SU-DHL-6 (cell line): Measurements from ENCODE around the gene ZNF618.

Source experiments
- H2AFZ ChIP-seq: fragments of 200-600 bp; sonication (generic); 2 replicates; pipeline ENCODE4 v1.6.1; 2014; ENCODE audit warnings: low read depth, mild to moderate bottlenecking, moderate library complexity, mixed read lengths, antibody characterized with exemption, low read length; ENCODE audit not compliant: severe bottlenecking
- H3F3A ChIP-seq: fragments of 200-600 bp; shearing (Covaris generic); 2 replicates; pipeline ENCODE4 v1.6.0; 2016; ENCODE audit warnings: antibody characterized with exemption, mild to moderate bottlenecking; ENCODE audit not compliant: insufficient read depth
- H3K27ac ChIP-seq: fragments of 200-600 bp; sonication (generic); 2 replicates; pipeline ENCODE4 v1.5.1; 2016; ENCODE audit warnings: low read depth, mild to moderate bottlenecking, low read length, moderate library complexity, mixed read lengths
- H3K27me3 ChIP-seq: fragments of 200-600 bp; sonication (generic), shearing (Covaris generic); 2 replicates; pipeline ENCODE4 v1.6.0; 2014; ENCODE audit warnings: mild to moderate bottlenecking, low read length
- H3K36me3 ChIP-seq: fragments of 200-600 bp; sonication (generic); 2 replicates; pipeline ENCODE4 v1.6.1; 2014; ENCODE audit warnings: mild to moderate bottlenecking, low read length, mixed read lengths
- H3K4me2 ChIP-seq: fragments of 300-600, 200-600 bp; shearing (Covaris generic), sonication (generic); 2 replicates; pipeline ENCODE4 v1.6.0; 2014; ENCODE audit warnings: low read length, low read depth, mild to moderate bottlenecking; ENCODE audit not compliant: poor library complexity, severe bottlenecking
- H3K4me3 ChIP-seq: fragments of 200-600 bp; sonication (generic); 2 replicates; pipeline ENCODE4 v1.5.1; 2014; ENCODE audit warnings: antibody characterized with exemption, low read length, mild to moderate bottlenecking, mixed read lengths; ENCODE audit not compliant: insufficient read depth, poor library complexity, severe bottlenecking
- H3K79me2 ChIP-seq: fragments of 200-600 bp; sonication (generic); 2 replicates; pipeline ENCODE4 v1.6.1; 2014; ENCODE audit warnings: mild to moderate bottlenecking, low read length, moderate library complexity; ENCODE audit not compliant: insufficient read depth
- H3K9ac ChIP-seq: fragments of 200-600 bp; sonication (generic); 2 replicates; pipeline ENCODE4 v1.7.0; 2014; ENCODE audit warnings: mild to moderate bottlenecking, low read length
- H3K9me2 ChIP-seq: fragments of 200-600 bp; sonication (generic); replicated peaks from 2 replicates; pipeline ENCODE4 v1.6.1; 2014; ENCODE audit warnings: low read length; ENCODE audit not compliant: insufficient read depth
- H3K9me3 ChIP-seq: fragments of 200-600 bp; sonication (generic); 2 replicates; pipeline ENCODE4 v1.6.1; 2014; ENCODE audit warnings: low read length, mixed read lengths; ENCODE audit not compliant: insufficient read depth
- H4K20me1 ChIP-seq: fragments of 200-600 bp; sonication (generic); 2 replicates; pipeline ENCODE4 v1.6.1; 2014; ENCODE audit warnings: low read depth, mild to moderate bottlenecking, antibody characterized with exemption, low read length, moderate library complexity, mixed read lengths
- CTCF ChIP-seq: fragments of 200-600 bp; sonication (generic); IDR thresholded peaks from one replicate; pipeline ENCODE4 v1.5.1; 2017; ENCODE audit warnings: antibody characterized with exemption, mild to moderate bottlenecking, low read length, moderate library complexity; ENCODE audit not compliant: insufficient read depth, poor library complexity, severe bottlenecking
- EZH2phosphoT487 ChIP-seq: fragments of 200-600 bp; sonication (generic), shearing (Covaris generic); conservative IDR thresholded peaks from 2 replicates; pipeline ENCODE4 v1.6.1; 2018; ENCODE audit warnings: mild to moderate bottlenecking, antibody characterized with exemption, low read length, moderate library complexity, mixed read lengths

ZNF618 gene

DNA sequence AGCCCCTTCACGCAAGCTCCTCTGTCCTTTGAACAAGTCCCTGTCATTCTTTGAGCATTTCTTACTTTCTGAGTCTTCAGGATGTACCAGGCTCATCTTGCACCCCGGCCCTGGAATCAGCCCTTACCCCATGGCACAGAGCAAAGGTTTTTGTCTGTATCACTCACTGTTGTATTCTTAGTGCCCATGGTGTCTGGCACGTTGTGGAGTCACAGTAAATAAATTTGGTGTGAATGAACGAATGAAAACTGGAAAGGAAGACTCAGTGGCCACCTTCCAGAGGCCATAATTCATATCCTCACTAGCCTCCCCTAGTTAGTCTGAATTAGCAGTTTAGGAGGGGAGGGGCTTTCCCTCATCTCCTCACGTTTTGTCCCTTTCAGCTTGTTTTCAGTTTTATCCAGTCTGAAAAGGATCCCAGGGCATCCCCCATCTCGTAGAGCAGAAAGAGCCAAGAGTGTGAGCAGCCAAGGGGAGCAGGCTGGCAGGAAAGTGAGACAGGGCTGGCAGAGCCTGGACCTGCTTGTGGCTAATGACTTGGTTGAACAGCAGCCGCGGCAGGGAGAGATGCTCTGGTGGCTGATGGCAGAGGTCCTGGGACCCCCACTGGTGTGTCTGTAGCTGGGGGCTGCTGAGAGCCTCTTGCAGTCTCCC is 42.7 kb downstream of the ZNF618 start:
- Histone ChIP-seq H3K9me3 (no peaks in the 10 kb centered on the region), H3K27ac (no peak overlapping the region), H3K9me2 (no peaks in the 10 kb centered on the region), H3K4me3 (no peak overlapping the region), H4K20me1 (no peaks in the 10 kb centered on the region), H3K4me2 (no peak overlapping the region), H3K9ac (no peak overlapping the region), H3K36me3 (no peaks in the 10 kb centered on the region), H3K27me3 (no peaks in the 10 kb centered on the region), H3K79me2 (no peaks in the 10 kb centered on the region), H2AFZ (no peak overlapping the region), H3F3A (no peaks in the 10 kb centered on the region)
- TF ChIP-seq EZH2phosphoT487 = no peak
- TF ChIP-seq CTCF = no peak

GRCh38 chr9:113919382-113919781 is 43.3 kb downstream of the ZNF618 start:
- Histone ChIP-seq H3K9ac (no peak overlapping the region), H3K36me3 (no peaks in the 10 kb centered on the region), H3K79me2 (no peaks in the 10 kb centered on the region), H3K27me3 (no peaks in the 10 kb centered on the region), H3K4me2 (no peak overlapping the region), H3F3A (no peaks in the 10 kb centered on the region), H3K9me3 (no peaks in the 10 kb centered on the region), H3K9me2 (no peaks in the 10 kb centered on the region), H3K4me3 (no peak overlapping the region), H3K27ac (no peak overlapping the region), H2AFZ (no peak overlapping the region), H4K20me1 (no peaks in the 10 kb centered on the region)
- TF ChIP-seq CTCF (no peak), EZH2phosphoT487 (no peak)

- H3K9ac ChIP-seq = no peak overlapping the region
- H3K9me3 ChIP-seq = no peaks in the 10 kb centered on the region
- no peak overlapping the region for H2AFZ ChIP-seq
- no peaks in the 10 kb centered on the region for H4K20me1 ChIP-seq
- no peaks in the 10 kb centered on the region for H3K36me3 ChIP-seq
- no peaks in the 10 kb centered on the region for H3K9me2 ChIP-seq
- H3F3A ChIP-seq = no peaks in the 10 kb centered on the region
- TF ChIP-seq CTCF (no peak), EZH2phosphoT487 (no peak)
- H3K4me2 ChIP-seq = no peak overlapping the region
- no peak overlapping the region for H3K27ac ChIP-seq
- H3K4me3 ChIP-seq = no peak overlapping the region
- no peaks in the 10 kb centered on the region for H3K79me2 ChIP-seq
- H3K27me3 ChIP-seq = no peaks in the 10 kb centered on the region
Observed at GRCh38 chr9:113919871-113920270, 43.8 kb downstream of the ZNF618 start.
